ENCODE measurements around the gene HPS3.
A peak's percentile ranks its signal among the peaks of the same experiment; 100 is the strongest.
"Not testable (repeated sequence)": the region's sequence is repeated elsewhere in the genome, so short reads cannot be mapped to it uniquely, and the experiment has no call there.

Gene HPS3

GRCh38 chr3:149129326-149130205 is at the start of gene HPS3:
Gene HPS3, plus strand, starts transcription at chr3:149129638. Its CDS starts 86 bp downstream, at chr3:149129724.
- peak; percentile 89 for DNase-seq

- DNase-seq = no peak
These were observed 49.3 kb upstream of the HPS3 start for GRCh38 chr3:149080011-149080698.

- peak; percentile 18 for DNase-seq
These were observed 48.7 kb upstream of the HPS3 start for GRCh38 chr3:149080699-149081091.

GRCh38 chr3:149081772-149082171 is 47.7 kb upstream of the HPS3 start:
- no peak for DNase-seq

GRCh38 chr3:149085828-149086231 is 43.6 kb upstream of the HPS3 start:
- DNase-seq = peak; percentile 31

GRCh38 chr3:149086232-149086988 is 43.0 kb upstream of the HPS3 start, which contains the start of gene HLTF:
Gene HLTF, minus strand, starts transcription at chr3:149086533. Its CDS starts 197 bp downstream, at chr3:149086336.
- DNase-seq = peak; percentile 96

- no peak for DNase-seq
These were observed 42.2 kb upstream of the HPS3 start for GRCh38 chr3:149087208-149087607.

- DNase-seq = no peak
These were observed 40.0 kb upstream of the HPS3 start for GRCh38 chr3:149089395-149089794.

GRCh38 chr3:149090461-149090860 is 39.0 kb upstream of the HPS3 start:
- DNase-seq = no peak

GRCh38 chr3:149090907-149091306 is 38.5 kb upstream of the HPS3 start:
- DNase-seq = no peak

- no peak for DNase-seq
These were observed 37.5 kb upstream of the HPS3 start for GRCh38 chr3:149091983-149092382.

- DNase-seq = no peak
These were observed 34.0 kb upstream of the HPS3 start for GRCh38 chr3:149095487-149095886.

- DNase-seq = not testable (repeated sequence)
These were observed 31.5 kb upstream of the HPS3 start for GRCh38 chr3:149097987-149098386.

GRCh38 chr3:149101154-149101553 is 28.3 kb upstream of the HPS3 start:
- no peak for DNase-seq

GRCh38 chr3:149101641-149102040 is 27.8 kb upstream of the HPS3 start:
- no peak for DNase-seq

GRCh38 chr3:149104484-149104883 is 25.0 kb upstream of the HPS3 start:
- no peak for DNase-seq

GRCh38 chr3:149114458-149114857 is 15.0 kb upstream of the HPS3 start:
- DNase-seq = no peak

GRCh38 chr3:149115114-149115513 is 14.3 kb upstream of the HPS3 start:
- no peak for DNase-seq

GRCh38 chr3:149118724-149119123 is 10.7 kb upstream of the HPS3 start:
- DNase-seq = no peak

GRCh38 chr3:149119466-149119865 is 10.0 kb upstream of the HPS3 start:
- no peak for DNase-seq

- DNase-seq = peak; percentile 59
These were observed 9.1 kb upstream of the HPS3 start for GRCh38 chr3:149120051-149120972.
